ENCODE data around the gene CEP152. TPM values are rescaled to one million over a fixed set of nuclear protein-coding genes. Genes with fewer than 3 reads are reported as not detected.

CEP152 gene
- total RNA-seq, 1 experiment from 2014 or later, result 24.6 TPM

DNA sequence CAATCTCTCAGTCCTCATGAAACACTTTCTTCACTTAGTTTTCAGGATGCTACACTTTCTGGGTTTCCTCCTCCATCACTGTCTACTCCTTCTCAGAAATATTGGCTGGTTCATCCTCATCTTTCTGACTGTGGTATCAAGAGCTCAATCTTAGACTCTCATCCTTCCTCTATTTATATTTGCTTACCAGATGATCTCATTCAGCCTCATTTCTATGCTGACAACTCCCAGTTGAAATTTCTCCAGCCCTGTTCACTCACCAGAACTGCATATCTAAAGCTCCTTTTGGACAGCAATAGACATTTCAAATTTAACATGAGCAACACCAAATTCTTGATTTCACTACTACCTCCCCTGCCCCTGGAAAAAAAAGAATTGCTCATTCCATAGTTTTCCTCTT, 117.4 kb downstream of the CEP152 start:
- TF ChIP-seq, protein P1, sequence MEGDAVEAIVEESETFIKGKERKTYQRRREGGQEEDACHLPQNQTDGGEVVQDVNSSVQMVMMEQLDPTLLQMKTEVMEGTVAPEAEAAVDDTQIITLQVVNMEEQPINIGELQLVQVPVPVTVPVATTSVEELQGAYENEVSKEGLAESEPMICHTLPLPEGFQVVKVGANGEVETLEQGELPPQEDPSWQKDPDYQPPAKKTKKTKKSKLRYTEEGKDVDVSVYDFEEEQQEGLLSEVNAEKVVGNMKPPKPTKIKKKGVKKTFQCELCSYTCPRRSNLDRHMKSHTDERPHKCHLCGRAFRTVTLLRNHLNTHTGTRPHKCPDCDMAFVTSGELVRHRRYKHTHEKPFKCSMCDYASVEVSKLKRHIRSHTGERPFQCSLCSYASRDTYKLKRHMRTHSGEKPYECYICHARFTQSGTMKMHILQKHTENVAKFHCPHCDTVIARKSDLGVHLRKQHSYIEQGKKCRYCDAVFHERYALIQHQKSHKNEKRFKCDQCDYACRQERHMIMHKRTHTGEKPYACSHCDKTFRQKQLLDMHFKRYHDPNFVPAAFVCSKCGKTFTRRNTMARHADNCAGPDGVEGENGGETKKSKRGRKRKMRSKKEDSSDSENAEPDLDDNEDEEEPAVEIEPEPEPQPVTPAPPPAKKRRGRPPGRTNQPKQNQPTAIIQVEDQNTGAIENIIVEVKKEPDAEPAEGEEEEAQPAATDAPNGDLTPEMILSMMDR (conservative IDR thresholded peaks at IDR 0.05), result no peak
- no peak for TF ChIP-seq EZH2 (IDR thresholded peaks at IDR 0.05; ENCODE audit: low read depth)
- CTCF ChIA-PET, result no interaction called here
- no peak overlapping the region for H3K27ac ChIP-seq
- intact Hi-C loops (cut with micrococcal nuclease; ENCODE audit: unreplicated experiment), result no loop called here
- POLR2A ChIA-PET (ENCODE audit: unreplicated experiment), result no interaction called here
- no peaks in the 10 kb centered on the region for H3F3A ChIP-seq (ENCODE audit: insufficient read depth, low read depth)
- H3K36me3 ChIP-seq (ENCODE audit: low read depth), result no peaks in the 10 kb centered on the region
- no peak overlapping the region for H3K4me3 ChIP-seq
- no peak for DNase-seq
- H3K9me3 ChIP-seq (ENCODE audit: insufficient read depth, low read depth), result no peaks in the 10 kb centered on the region
- H2AFZ ChIP-seq, result no peak overlapping the region
- H3K4me1 ChIP-seq (replicated peaks; ENCODE audit: insufficient read depth), result peaks cover 10% of the 10 kb centered on the region
- H3K4me2 ChIP-seq, result no peak overlapping the region
- H4K20me1 ChIP-seq (ENCODE audit: insufficient read depth), result no peaks in the 10 kb centered on the region
- no peaks in the 10 kb centered on the region for H3K27me3 ChIP-seq (ENCODE audit: insufficient read depth, low read depth)
- H3K9me2 ChIP-seq (ENCODE audit: insufficient read depth), result no peaks in the 10 kb centered on the region
- no TSS peak for BruUV-seq (replicated peaks)
- no peaks in the 10 kb centered on the region for H3K79me2 ChIP-seq (ENCODE audit: low read depth)

DNA sequence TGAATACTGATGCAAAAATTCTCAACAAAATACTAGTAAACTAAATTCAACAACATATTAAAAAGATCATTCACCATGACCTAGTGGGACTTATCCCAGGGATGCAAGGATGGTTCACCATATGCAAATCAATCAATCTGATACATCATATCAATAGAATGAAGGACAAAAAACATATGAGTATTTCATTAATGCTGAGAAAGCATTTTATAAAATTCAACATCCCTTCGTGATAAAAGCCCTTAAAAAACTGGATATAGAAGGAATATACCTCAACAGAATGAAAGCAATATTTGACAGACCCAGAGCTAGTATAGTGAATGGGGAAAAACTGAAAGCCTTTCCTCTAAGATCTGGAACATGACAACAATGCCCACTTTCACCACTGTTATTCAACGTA, 122.4 kb downstream of the CEP152 start:
- ChIA-PET POLR2A (ENCODE audit: unreplicated experiment) (no interaction called here), CTCF (no interaction called here)
- BruUV-seq (replicated peaks), result no TSS peak
- Histone ChIP-seq H3K4me2 (no peak overlapping the region), H3K9me3 (ENCODE audit: insufficient read depth, low read depth) (no peaks in the 10 kb centered on the region), H3K4me3 (no peak overlapping the region), H3K79me2 (ENCODE audit: low read depth) (no peaks in the 10 kb centered on the region), H3F3A (ENCODE audit: insufficient read depth, low read depth) (no peaks in the 10 kb centered on the region), H3K4me1 (replicated peaks; ENCODE audit: insufficient read depth) (peaks cover 11% of the 10 kb centered on the region), H3K9me2 (ENCODE audit: insufficient read depth) (no peaks in the 10 kb centered on the region), H2AFZ (no peak overlapping the region), H3K27me3 (ENCODE audit: insufficient read depth, low read depth) (no peaks in the 10 kb centered on the region), H4K20me1 (ENCODE audit: insufficient read depth) (no peaks in the 10 kb centered on the region), H3K36me3 (ENCODE audit: low read depth) (no peaks in the 10 kb centered on the region), H3K27ac (no peak overlapping the region)
- TF ChIP-seq, protein P1 (conservative IDR thresholded peaks at IDR 0.05), result no peak
- no peak for TF ChIP-seq EZH2 (IDR thresholded peaks at IDR 0.05; ENCODE audit: low read depth)
- no peak for DNase-seq
- intact Hi-C loops (cut with micrococcal nuclease; ENCODE audit: unreplicated experiment), result no loop called here

Other genes with a start within 250 kb of the CEP152 start
- 1.3 TPM in 2 replicates for gene FBN1, start 165.4 kb downstream of the CEP152 start, total RNA-seq (2021)
- 72.1 and 73.9 TPM in 2 replicates for gene EID1, start 67.1 kb upstream of the CEP152 start, total RNA-seq (2021)
- 0.18 and 0.44 TPM in 2 replicates for gene SHC4, start 152.8 kb upstream of the CEP152 start, total RNA-seq (2021)
- gene SECISBP2L, start 235.4 kb upstream of the CEP152 start, total RNA-seq (2021), result 31.2 and 33.2 TPM in 2 replicates

Data from PC-9 (cell line).